Osteoblast (primary cell): Measurements from ENCODE around the gene SRD5A2. TPM values are rescaled to one million over a fixed set of nuclear protein-coding genes. Genes with fewer than 3 reads are reported as not detected.

Experiments
- DNase-seq: peaks from one replicate; pipeline ENCODE4 v3.0.0; 2011; ENCODE audit warnings: low spot score, mixed read lengths; ENCODE audit not compliant: insufficient read length; ENCODE audit errors: missing footprints
- H2AFZ ChIP-seq: 2 replicates; pipeline ENCODE4 v1.6.0; 2011; ENCODE audit warnings: mild to moderate bottlenecking, low read length
- H3K27ac ChIP-seq: 2 replicates; pipeline ENCODE4 v1.5.1; 2011; ENCODE audit warnings: mild to moderate bottlenecking, low read depth, low read length, moderate library complexity
- H3K27me3 ChIP-seq: 2 replicates; pipeline ENCODE4 v1.6.0; 2012; ENCODE audit warnings: mild to moderate bottlenecking, control low read depth, inconsistent platforms, low read length, moderate library complexity; ENCODE audit not compliant: insufficient read depth
- H3K36me3 ChIP-seq: 2 replicates; pipeline ENCODE4 v1.5.1; 2011; ENCODE audit warnings: mild to moderate bottlenecking, low read length, control low read depth, moderate library complexity; ENCODE audit not compliant: insufficient read depth
- H3K4me1 ChIP-seq: 2 replicates; pipeline ENCODE4 v1.5.1; 2011; ENCODE audit warnings: mild to moderate bottlenecking, low read length, control low read depth, moderate library complexity; ENCODE audit not compliant: insufficient read depth
- H3K4me2 ChIP-seq: 2 replicates; pipeline ENCODE4 v1.6.0; 2011; ENCODE audit warnings: mild to moderate bottlenecking, low read length; ENCODE audit not compliant: insufficient read depth
- H3K4me3 ChIP-seq: fragments of 200-600 bp; sonication (generic); 3 replicates; pipeline ENCODE4 v1.5.1; 2012; ENCODE audit warnings: mild to moderate bottlenecking, low read length, inconsistent platforms; ENCODE audit not compliant: insufficient read depth
- H3K79me2 ChIP-seq: 2 replicates; pipeline ENCODE4 v1.6.0; 2012; ENCODE audit warnings: mild to moderate bottlenecking, low read length, control low read depth, inconsistent platforms; ENCODE audit not compliant: insufficient read depth
- H3K9me3 ChIP-seq: 2 replicates; pipeline ENCODE4 v1.5.1; 2011; ENCODE audit warnings: low read depth, low read length, control low read depth
- H4K20me1 ChIP-seq: 2 replicates; pipeline ENCODE4 v1.6.0; 2012; ENCODE audit warnings: mild to moderate bottlenecking, low read length, control low read depth; ENCODE audit not compliant: insufficient read depth
- CTCF ChIP-seq: IDR thresholded peaks from 2 replicates; pipeline ENCODE4 v1.5.1; 2011; ENCODE audit warnings: mild to moderate bottlenecking, low read depth, low read length, moderate library complexity; ENCODE audit errors: extremely low read depth
- total RNA-seq: library from RNA; depleted of rRNA; stranded (reverse); fragments of >200 nt; gene quantifications from 2 replicates; pipeline ENCODE4 v1.2.3, GENCODE V29; 2012

The SRD5A2 gene
- total RNA-seq, 1 donor: not detected

GRCh38 chr2:31568585-31569201, 12.0 kb downstream of the SRD5A2 start:
- Histone ChIP-seq H3K4me3 (no peak overlapping the region), H3K27ac (no peak overlapping the region), H3K4me2 (no peak overlapping the region), H2AFZ (no peak overlapping the region), H3K27me3 (no peaks in the 10 kb centered on the region), H3K36me3 (no peaks in the 10 kb centered on the region), H3K79me2 (no peaks in the 10 kb centered on the region), H4K20me1 (no peaks in the 10 kb centered on the region), H3K4me1 (no peaks in the 10 kb centered on the region), H3K9me3 (no peaks in the 10 kb centered on the region)
- TF ChIP-seq CTCF: no peak
- DNase-seq: no peak

- H3K4me3 ChIP-seq: no peak overlapping the region
- no peak for DNase-seq
- H3K79me2 ChIP-seq: no peaks in the 10 kb centered on the region
- H3K4me2 ChIP-seq: no peak overlapping the region
- H2AFZ ChIP-seq: no peak overlapping the region
- no peak for TF ChIP-seq CTCF
- no peaks in the 10 kb centered on the region for H4K20me1 ChIP-seq
- no peaks in the 10 kb centered on the region for H3K4me1 ChIP-seq
- no peaks in the 10 kb centered on the region for H3K36me3 ChIP-seq
- no peak overlapping the region for H3K27ac ChIP-seq
- H3K9me3 ChIP-seq: no peaks in the 10 kb centered on the region
- H3K27me3 ChIP-seq: no peaks in the 10 kb centered on the region
These were observed 13.1 kb downstream of the SRD5A2 start for GRCh38 chr2:31567679-31568078.

GRCh38 chr2:31563273-31563839, 17.4 kb downstream of the SRD5A2 start:
- H3K4me1 ChIP-seq: no peaks in the 10 kb centered on the region
- no peak overlapping the region for H3K4me3 ChIP-seq
- no peaks in the 10 kb centered on the region for H3K79me2 ChIP-seq
- H3K9me3 ChIP-seq: no peaks in the 10 kb centered on the region
- no peaks in the 10 kb centered on the region for H3K27me3 ChIP-seq
- DNase-seq: no peak
- TF ChIP-seq CTCF: no peak
- H3K4me2 ChIP-seq: no peak overlapping the region
- H3K36me3 ChIP-seq: no peaks in the 10 kb centered on the region
- no peak overlapping the region for H3K27ac ChIP-seq
- no peaks in the 10 kb centered on the region for H4K20me1 ChIP-seq
- H2AFZ ChIP-seq: no peak overlapping the region

- Histone ChIP-seq H3K36me3 (no peaks in the 10 kb centered on the region), H2AFZ (no peak overlapping the region), H3K79me2 (no peaks in the 10 kb centered on the region), H3K27ac (no peak overlapping the region), H4K20me1 (no peaks in the 10 kb centered on the region), H3K4me1 (no peaks in the 10 kb centered on the region), H3K27me3 (no peaks in the 10 kb centered on the region), H3K4me3 (no peak overlapping the region), H3K9me3 (no peaks in the 10 kb centered on the region), H3K4me2 (no peak overlapping the region)
- no peak for TF ChIP-seq CTCF
- DNase-seq: no peak
These were observed 18.9 kb downstream of the SRD5A2 start for GRCh38 chr2:31561823-31562222.
